Left colon (tissue), 2 donors: ENCODE results near the gene HHIPL2. TPM values are rescaled to one million over a fixed set of nuclear protein-coding genes. Genes with fewer than 3 reads are reported as not detected.
A peak's percentile ranks its signal among the peaks of the same experiment; 100 is the strongest.

Experiments
- ATAC-seq: fragments of 200-7000 bp; cut with Tn5 transposase; one replicate; pipeline ENCODE4 v1.9.1; 2020; ENCODE audit warnings: mild to moderate bottlenecking, moderate library complexity
- DNase-seq, 2 donors: peaks; one replicate each; pipeline ENCODE4 v3.0.0-alpha.2; 2020
- intact Hi-C, 2 donors: fragments of 100-400 bp; cut with DNase I in 1 of 2; cut with micrococcal nuclease in 1 of 2; formaldehyde crosslinking; loops; one replicate each; pipeline versions ENCODE4 v1.11.2 to v1.14.0; 2022; cut with DNase I, micrococcal nuclease
- long read RNA-seq: library from polyadenylated mRNA; unstranded; transcript quantifications from one replicate; pipeline ENCODE4 v2.0.0, GENCODE V29; 2021
- total RNA-seq, 2 donors: library from RNA; stranded (reverse); fragmentation: NEBNext Ultra II Directional; extraction: Animal tissue kit (Norgen Biotek cat#: 25700); gene quantifications; one replicate each; pipeline ENCODE4 v1.2.1, GENCODE V29; 2021
- donor health status: DM: no; HTN: no; CAD: no.
- donor health status: DM: yes; HTN: yes; CAD: no.

The HHIPL2 gene
- under 1 TPM; 0.67 to 0.70 TPM for total RNA-seq
- long read RNA-seq = 0 reads

DNA sequence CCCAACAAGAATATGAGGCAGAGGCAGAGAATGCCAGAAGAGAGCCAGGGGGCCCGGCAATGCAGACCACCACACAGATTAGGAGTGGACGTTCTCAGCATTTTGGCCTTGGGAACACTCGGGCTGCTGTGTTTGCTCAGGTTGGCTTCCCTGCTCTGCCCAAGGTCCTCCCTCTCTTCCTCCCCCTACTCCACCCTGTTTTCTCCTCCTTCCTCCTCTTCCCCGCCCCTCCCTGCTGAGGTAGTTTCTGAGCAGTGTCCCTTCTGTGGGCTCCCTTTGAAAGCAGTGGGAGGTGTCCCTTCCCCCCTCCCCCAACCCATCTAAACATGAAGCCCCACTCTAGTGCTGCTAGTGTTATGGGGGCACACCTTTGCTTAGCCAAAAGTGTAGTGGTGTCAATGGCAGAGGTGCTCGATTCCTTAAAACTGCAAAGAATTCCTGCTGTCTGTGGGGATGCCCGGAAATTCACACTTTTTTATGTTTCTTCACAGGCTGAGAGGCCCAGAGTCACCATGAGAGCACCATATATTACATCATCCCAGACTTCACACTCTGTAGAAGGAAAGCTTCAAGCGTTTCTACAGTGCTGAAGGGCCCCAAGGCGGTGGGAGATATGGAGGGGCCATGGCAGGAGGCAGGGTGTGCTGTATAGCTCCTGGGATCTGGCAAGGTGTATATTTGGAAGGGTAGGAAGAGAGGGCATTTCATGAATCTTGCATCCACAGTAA is at the start of gene HHIPL2:
HHIPL2 (minus strand) TSS at position 161 of the 728 bp plus-strand sequence; CDS start at position 101, 60 bp downstream.
- DNase-seq (no peak), ATAC-seq (peak; percentile 49)
- intact Hi-C loops = no loop called here

GRCh38 chr1:222596696-222597095 is 48.8 kb upstream of the HHIPL2 start:
- DNase-seq = no peak
- ATAC-seq = no peak
- intact Hi-C loops = no loop called here

GRCh38 chr1:222594789-222595188 is 46.9 kb upstream of the HHIPL2 start:
- intact Hi-C loops = no loop called here
- no peak for DNase-seq
- no peak for ATAC-seq

- DNase-seq (no peak), ATAC-seq (no peak)
- intact Hi-C loops = no loop called here
These were observed 44.3 kb upstream of the HHIPL2 start for GRCh38 chr1:222592171-222592570.

- intact Hi-C loops = no loop called here
- DNase-seq (peak; percentile 92 to 93), ATAC-seq (peak; percentile 100)
These were observed 41.8 kb upstream of the HHIPL2 start, which contains the start of gene TAF1A for GRCh38 chr1:222589462-222590302. TSS of gene TAF1A (minus strand) at chr1:222589933.

- intact Hi-C loops = no loop called here
These were observed 40.2 kb upstream of the HHIPL2 start for GRCh38 chr1:222588135-222588534.

DNA sequence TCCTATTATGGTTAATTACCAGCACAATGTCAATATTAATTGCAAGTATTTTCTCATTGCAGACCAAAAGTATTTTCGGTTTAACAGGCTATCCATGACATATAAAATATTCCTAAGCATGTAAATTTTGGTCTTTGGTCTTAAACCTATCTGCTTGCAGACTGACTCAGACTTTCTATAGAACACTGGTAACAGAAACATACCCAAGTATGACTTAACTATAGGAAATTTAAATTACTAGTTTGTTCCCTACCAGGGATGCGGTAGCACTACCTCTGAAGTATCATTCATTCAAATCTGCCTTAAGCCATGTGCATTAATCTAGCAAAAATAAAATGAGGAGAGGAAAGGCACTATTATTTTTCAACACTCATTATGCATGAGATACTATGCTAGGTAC is 38.9 kb upstream of the HHIPL2 start:
- ATAC-seq (no peak), DNase-seq (no peak)
- intact Hi-C loops = no loop called here

More at GRCh38 chr1:222588135-222588534, 40.2 kb upstream of the HHIPL2 start:
- no peak for ATAC-seq
- DNase-seq = no peak

- intact Hi-C loops = no loop called here
- ATAC-seq (no peak), DNase-seq (no peak)
These were observed 35.2 kb upstream of the HHIPL2 start for GRCh38 chr1:222583079-222583478.

- intact Hi-C loops = no loop called here
- DNase-seq = no peak
- peak; percentile 83 for ATAC-seq
These were observed 34.3 kb upstream of the HHIPL2 start for GRCh38 chr1:222582099-222582774.

GRCh38 chr1:222579316-222579715 is 31.4 kb upstream of the HHIPL2 start:
- no peak for ATAC-seq
- intact Hi-C loops = no loop called here
- DNase-seq = no peak

- DNase-seq (no peak), ATAC-seq (no peak)
- intact Hi-C loops = no loop called here
These were observed 22.9 kb upstream of the HHIPL2 start for GRCh38 chr1:222570837-222571236.

GRCh38 chr1:222561656-222562055 is 13.8 kb upstream of the HHIPL2 start:
- DNase-seq (no peak), ATAC-seq (no peak)
- intact Hi-C loops = no loop called here

DNA sequence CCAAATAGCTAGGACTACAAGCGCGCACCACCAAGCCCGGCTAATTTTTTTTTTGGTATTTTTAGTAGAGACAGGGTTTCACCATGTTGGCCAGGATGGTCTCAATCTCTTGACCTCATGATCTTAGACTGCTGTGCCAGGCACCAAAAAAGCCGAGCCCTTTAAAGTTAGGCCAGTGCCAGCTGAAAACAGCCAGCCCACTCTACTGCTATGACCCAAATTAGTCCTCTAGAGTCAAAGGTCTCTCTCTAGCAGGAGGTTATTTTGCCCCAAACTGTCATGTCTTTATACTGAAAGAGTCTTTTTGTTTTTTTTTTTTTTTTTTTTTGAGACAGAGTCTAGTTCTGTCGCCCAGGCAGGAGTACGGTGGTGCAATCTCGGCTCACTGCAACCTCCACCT is 9.7 kb upstream of the HHIPL2 start:
- ATAC-seq = no peak
- DNase-seq = no peak
- intact Hi-C loops = no loop called here

GRCh38 chr1:222557148-222557547 is 9.2 kb upstream of the HHIPL2 start:
- ATAC-seq (no peak), DNase-seq (no peak)
- intact Hi-C loops = no loop called here

DNA sequence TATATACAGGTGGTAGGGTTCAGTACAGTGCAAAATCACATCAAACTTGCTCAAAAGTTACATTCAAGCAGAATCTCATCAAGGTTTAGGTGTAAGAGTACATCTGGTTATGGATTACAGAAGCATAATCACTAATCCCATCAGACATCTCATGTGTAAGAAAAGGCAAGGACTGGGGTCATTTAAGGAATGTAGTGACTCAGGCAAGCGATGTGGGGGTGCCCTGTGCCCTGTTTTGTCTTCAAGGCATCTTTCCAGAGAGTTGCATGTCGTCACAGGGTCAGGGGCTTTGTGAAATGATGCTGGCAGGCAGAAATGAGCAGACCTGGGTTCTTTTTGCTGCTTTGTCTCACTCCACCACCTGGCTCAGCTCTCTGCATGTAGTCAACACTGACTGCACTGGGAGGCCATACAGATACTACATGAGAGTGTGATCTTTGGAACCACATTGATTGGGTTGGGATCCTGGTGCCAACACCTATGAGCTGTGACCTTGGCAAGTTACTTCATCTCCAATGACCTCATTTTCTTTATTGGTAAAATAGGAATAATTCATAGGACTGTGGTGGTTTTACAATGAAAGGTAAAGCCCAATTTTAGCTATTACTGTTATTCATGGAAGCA is 8.2 kb upstream of the HHIPL2 start:
- DNase-seq = no peak
- ATAC-seq = peak; percentile 38

DNA sequence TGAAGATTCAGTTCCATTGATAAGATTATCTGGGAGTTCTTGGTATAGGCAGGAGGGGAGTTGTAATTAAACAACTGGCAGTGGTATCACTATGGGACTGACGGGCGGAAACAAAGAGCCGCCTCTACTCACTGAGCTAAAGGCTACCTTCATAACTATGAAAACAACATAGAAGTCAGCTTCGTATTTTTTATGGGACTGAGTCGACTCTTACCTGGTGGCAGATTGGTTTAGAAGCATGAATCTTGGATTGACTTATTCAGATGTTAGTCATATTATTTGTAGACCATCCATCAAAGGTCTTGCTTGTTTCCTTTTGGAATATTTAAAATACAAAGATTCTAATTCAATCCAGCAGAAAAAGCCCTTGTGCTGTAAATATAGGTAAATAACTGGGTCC is 6.3 kb upstream of the HHIPL2 start:
- ATAC-seq = no peak
- DNase-seq = no peak
- intact Hi-C loops = no loop called here

More for the DNA sequence above, 8.2 kb upstream of the HHIPL2 start:
- intact Hi-C loops = no loop called here

DNA sequence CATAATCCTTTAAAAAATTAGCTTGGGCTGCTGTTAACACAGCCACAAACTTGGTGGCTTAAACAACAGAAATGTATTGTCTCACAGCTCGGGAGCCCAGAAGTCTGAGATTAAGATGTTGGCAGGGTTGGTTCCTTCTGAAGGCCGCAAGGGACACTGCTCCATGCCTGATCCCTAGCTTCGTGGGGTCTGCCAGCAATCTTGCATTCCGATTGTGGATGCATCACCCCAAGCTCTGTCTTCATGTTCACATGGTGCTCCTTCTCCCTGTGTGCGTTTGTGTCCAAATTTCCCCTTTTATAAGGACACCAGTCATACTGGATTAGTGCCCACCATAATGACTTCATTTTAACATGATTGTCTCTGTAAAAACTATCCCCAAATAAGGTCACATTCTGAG is 5.0 kb upstream of the HHIPL2 start:
- no peak for ATAC-seq
- DNase-seq = no peak
- intact Hi-C loops = no loop called here

GRCh38 chr1:222547260-222547614 is 667 bp downstream of the HHIPL2 start:
- intact Hi-C loops = no loop called here
- DNase-seq (no peak), ATAC-seq (no peak)

DNA sequence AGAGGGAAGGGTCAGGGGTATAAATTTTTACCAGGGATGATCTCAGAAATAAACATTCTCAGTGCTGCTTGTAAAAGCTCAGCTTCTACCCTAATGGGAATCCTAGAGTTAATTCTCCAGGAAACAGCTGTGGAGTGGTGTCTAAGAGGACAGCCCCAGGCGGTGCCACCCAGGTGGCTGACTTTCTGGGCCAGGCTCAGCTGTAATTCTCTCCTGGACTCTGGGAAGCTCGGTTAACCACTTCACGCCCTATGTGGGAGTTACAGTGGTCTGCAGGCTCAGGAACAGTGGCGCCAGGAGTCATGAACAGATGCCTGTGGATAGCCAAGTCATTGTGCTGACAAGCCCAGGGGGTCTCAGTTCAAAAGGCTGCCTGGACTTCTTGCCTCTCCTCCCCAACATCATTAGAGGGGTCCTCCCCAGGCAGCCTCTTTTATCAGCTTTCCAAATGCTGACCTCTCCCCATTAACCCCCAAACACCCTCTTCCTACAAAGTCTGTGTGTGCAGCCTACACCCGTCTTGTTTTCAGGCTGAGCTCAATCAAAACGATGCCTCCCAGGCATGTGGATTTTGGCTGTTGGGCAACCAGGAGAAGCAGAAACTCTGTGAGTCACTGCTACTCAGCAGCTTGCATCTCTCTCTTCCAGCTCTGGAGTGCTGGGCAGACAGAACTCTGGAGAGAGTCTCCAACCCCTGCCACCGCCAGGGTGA is 1.2 kb downstream of the HHIPL2 start:
- intact Hi-C loops = no loop called here
- DNase-seq = no peak

More for the DNA sequence above, 1.2 kb downstream of the HHIPL2 start:
- ATAC-seq = no peak
